ENCODE data around the gene CGAS.
"Not testable (repeated sequence)": the region's sequence is repeated elsewhere in the genome, so short reads cannot be mapped to it uniquely, and the experiment has no call there.

DNA sequence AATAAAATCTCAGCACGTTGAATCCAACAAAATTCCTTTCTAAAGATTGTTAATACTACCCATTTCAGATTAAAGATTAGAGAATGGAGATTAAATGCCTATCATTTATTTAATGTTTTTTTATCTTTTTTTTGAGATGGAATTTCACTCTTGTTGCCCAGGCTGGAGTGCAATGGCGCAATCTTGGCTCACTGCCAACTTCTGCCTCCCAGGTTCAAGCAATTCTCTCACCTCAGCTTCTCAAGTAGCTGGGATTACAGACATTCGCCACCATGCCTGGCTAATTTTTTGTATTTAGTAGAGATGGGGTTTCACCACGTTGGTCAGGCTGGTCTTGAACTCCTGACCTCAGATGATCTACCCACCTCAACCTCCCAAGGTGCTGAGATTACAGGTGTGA lies 59.9 kb downstream of the CGAS start:
- not testable (repeated sequence) for TF ChIP-seq POLR2A (IDR thresholded peaks at IDR 0.05)
- TF ChIP-seq, protein P1, sequence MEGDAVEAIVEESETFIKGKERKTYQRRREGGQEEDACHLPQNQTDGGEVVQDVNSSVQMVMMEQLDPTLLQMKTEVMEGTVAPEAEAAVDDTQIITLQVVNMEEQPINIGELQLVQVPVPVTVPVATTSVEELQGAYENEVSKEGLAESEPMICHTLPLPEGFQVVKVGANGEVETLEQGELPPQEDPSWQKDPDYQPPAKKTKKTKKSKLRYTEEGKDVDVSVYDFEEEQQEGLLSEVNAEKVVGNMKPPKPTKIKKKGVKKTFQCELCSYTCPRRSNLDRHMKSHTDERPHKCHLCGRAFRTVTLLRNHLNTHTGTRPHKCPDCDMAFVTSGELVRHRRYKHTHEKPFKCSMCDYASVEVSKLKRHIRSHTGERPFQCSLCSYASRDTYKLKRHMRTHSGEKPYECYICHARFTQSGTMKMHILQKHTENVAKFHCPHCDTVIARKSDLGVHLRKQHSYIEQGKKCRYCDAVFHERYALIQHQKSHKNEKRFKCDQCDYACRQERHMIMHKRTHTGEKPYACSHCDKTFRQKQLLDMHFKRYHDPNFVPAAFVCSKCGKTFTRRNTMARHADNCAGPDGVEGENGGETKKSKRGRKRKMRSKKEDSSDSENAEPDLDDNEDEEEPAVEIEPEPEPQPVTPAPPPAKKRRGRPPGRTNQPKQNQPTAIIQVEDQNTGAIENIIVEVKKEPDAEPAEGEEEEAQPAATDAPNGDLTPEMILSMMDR (IDR thresholded peaks at IDR 0.05), result not testable (repeated sequence)

Measured in esophagus squamous epithelium (tissue), 4 donors.